Measurements from ENCODE around the gene INO80E. TPM values are rescaled to one million over a fixed set of nuclear protein-coding genes. Genes with fewer than 3 reads are reported as not detected.

The INO80E gene, protein sequence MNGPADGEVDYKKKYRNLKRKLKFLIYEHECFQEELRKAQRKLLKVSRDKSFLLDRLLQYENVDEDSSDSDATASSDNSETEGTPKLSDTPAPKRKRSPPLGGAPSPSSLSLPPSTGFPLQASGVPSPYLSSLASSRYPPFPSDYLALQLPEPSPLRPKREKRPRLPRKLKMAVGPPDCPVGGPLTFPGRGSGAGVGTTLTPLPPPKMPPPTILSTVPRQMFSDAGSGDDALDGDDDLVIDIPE
- total RNA-seq (100 to 1,000 TPM in 2 of 5 experiments, 10 to 100 TPM in 3; 71.7 to 141 (median 95.8) TPM), polyA plus RNA-seq (1 to 10 TPM; 4.3 to 9.3 TPM), total RNA-seq (74.3 reads per million, percentile 79 among the genes with 10 or more reads in this experiment)

DNA sequence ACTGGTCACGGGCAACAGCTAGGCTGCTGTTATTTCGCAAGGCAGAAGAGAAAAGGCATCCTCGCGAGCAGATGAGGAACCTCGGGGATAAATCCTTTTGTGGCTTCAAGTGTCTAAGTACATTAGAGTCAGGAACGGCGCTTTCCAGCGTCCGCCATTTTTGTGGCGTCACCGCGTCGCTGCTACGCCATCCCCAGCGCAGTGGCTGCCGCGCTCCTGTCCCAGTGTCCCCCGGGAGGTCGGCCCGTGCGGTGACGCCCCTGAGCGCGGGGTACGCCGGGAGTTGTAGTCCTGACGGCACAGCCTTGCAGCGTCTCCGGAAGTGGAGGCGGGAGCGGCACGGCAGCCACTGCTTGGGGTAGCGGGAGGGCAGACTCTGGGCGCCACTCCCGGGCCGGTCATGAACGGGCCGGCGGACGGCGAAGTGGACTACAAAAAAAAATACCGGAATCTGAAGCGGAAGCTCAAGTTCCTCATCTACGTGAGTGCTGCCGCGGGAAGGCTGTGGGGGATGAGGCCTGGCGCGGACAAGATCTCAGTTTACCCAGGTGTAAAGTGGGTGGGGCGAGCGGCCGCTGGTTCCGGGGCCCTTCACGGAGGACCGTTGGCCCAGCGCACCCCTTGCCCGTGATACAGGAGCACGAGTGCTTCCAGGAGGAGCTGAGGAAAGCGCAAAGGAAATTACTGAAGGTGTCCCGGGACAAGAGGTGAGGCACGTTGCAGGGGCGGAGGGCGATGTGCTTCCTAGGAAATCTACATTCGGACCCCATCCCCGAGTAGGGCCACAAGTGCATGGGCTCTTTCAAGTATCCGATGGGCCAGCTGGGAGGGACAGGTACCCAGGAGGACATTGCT is at the start of gene INO80E:
Gene INO80E (plus strand): TSS at position 331 of the 855 bp plus-strand sequence. CDS start 70 bp downstream, at position 401.
- H3K27me3 ChIP-seq (ENCODE audit: control insufficient read depth in 2 of 2, insufficient read depth in 2 of 2, low read length in 2 of 2) = no peaks in the 10 kb centered on the region
- no peaks in the 10 kb centered on the region for H3K27me3 Mint-ChIP-seq
- intact Hi-C loops (cut with micrococcal nuclease) = loop anchor here (1.0 to 10.0 kb wide), 17 partner anchors 23 to 1131 kb away; partner anchors contain the start of genes CDIPT (in 2 of the 2), FBXL19 (in 2 of the 2), KCTD13 (in 2 of the 2) and TAOK2 (in 2 of the 2)
- no peaks in the 10 kb centered on the region for H3K9me3 ChIP-seq (ENCODE audit: control insufficient read depth in 2 of 3, low read length in 3 of 3)
- H3K27ac ChIP-seq (ENCODE audit: low read depth, low read length) = peak within 1 kb of the TSS; percentile 99
- H3K4me3 ChIP-seq (ENCODE audit: low read length) = peak within 1 kb of the TSS; percentile 100
- H3K4me1 ChIP-seq (ENCODE audit: control insufficient read depth in 2 of 2, insufficient read depth in 2 of 2, low read length in 2 of 2) = peaks cover 16 to 18% of the 10 kb centered on the region in 2 donors
- DNase-seq (peak; percentile 94 to 99 (median 98)), ATAC-seq (peak; percentile 99)
- peaks cover 0 to 59% (median 0%) of the 10 kb centered on the region in 3 experiments for H3K36me3 ChIP-seq (ENCODE audit: control insufficient read depth in 2 of 3, insufficient read depth in 3 of 3, low read length in 3 of 3)
- H3K4me3 Mint-ChIP-seq = peak within 1 kb of the TSS; percentile 86 to 99 (median 98)
- ChIA-PET CTCF (interaction anchor here (0.7 to 1.2 kb wide), 3 partner anchors 79 to 355 kb away, joined by 3 to 6 read pairs (median 5); partner anchors contain the start of gene CDIPT), POLR2A (interaction anchor here (0.7 to 3.3 kb wide), 14 partner anchors 9 to 614 kb away, joined by 3 to 26 read pairs (median 5); partner anchors contain the start of genes CDIPT, KCTD13, KIF22 and TAOK2)
- peak within 1 kb of the TSS; percentile 93 to 99 (median 97) for H3K27ac Mint-ChIP-seq
- no peaks in the 10 kb centered on the region for H3K9me3 Mint-ChIP-seq
- H3K36me3 Mint-ChIP-seq = peaks cover 0 to 27% (median 3%) of the 10 kb centered on the region in 5 donors
- H3K4me1 Mint-ChIP-seq = peaks cover 24 to 53% (median 38%) of the 10 kb centered on the region in 7 donors

DNA sequence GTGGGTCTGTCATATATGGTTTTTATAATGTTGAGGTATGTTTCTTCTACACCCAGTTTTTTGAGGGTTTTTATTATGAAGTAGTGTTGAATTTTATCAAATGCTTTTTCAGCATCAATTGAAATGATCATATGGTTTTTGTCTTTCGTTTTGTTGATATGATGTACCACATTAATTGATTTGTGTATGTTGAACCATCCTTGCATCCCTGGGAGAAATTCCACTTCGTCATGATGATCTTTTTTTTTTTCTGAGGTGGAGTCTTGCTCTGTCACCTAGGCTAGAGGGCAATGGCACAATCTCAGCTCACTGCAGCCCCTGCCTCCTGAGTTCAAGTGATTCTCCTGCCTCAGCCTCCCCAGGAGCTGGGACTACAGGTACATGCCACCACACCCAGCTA is 48.1 kb upstream of the INO80E start:
- no peak overlapping the region for H3K27ac Mint-ChIP-seq
- DNase-seq (no peak), ATAC-seq (no peak)
- Histone ChIP-seq H3K27me3 (ENCODE audit: control insufficient read depth in 2 of 2, insufficient read depth in 2 of 2, low read length in 2 of 2) (no peaks in the 10 kb centered on the region), H3K9me3 (ENCODE audit: control insufficient read depth in 2 of 3, low read length in 3 of 3) (no peaks in the 10 kb centered on the region), H3K27ac (ENCODE audit: low read depth, low read length) (no peak overlapping the region), H3K36me3 (ENCODE audit: control insufficient read depth in 2 of 3, insufficient read depth in 3 of 3, low read length in 3 of 3) (no peaks in the 10 kb centered on the region), H3K4me3 (ENCODE audit: low read length) (no peak overlapping the region), H3K4me1 (ENCODE audit: control insufficient read depth in 2 of 2, insufficient read depth in 2 of 2, low read length in 2 of 2) (no peaks in the 10 kb centered on the region)
- intact Hi-C loops (cut with micrococcal nuclease) = no loop called here
- H3K27me3 Mint-ChIP-seq = peaks cover 0 to 5% (median 0%) of the 10 kb centered on the region in 5 donors
- peaks cover 3 to 10% (median 4%) of the 10 kb centered on the region in 5 donors for H3K36me3 Mint-ChIP-seq
- H3K4me1 Mint-ChIP-seq = peaks cover 0 to 10% (median 5%) of the 10 kb centered on the region in 7 donors
- H3K9me3 Mint-ChIP-seq = peaks cover 0 to 10% (median 2%) of the 10 kb centered on the region in 11 donors
- H3K4me3 Mint-ChIP-seq = no peak overlapping the region
- ChIA-PET POLR2A (no interaction called here), CTCF (interaction anchor here (0.6 kb wide), 1 partner anchor 16 kb away, joined by 3 read pairs; no protein-coding TSS in a partner anchor)

DNA sequence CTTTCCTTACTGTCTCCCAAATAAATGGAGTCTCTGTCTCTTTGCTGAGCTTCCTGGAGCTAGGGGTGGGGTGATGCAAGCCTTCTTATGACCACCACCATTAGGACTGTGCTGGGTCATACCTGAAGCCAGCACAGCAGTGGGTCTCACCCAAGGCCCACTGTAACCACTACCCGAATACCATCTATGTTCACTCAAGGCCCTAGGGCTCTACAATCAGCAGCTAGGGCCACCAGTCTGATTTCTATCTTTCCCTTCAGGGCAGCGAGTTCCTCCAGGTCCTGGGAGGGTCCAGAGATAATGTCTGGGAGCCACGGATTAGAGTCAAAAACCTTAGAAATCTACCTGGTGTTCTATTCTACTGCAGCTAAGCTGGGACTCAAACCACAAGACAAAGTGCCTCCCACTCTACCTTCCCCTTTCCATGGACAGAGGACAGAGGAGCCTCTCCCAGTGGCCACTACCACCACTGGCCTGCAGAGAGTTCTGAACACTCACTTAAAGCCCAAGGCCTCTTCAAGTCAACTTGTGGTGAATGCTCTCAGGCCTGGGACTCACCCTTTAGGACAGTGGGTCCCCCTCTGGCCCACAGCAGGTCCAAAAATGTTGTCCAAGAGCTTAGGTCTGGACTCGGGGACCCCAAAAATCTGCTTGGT is 45.1 kb upstream of the INO80E start:
- no peak overlapping the region for H3K27ac Mint-ChIP-seq
- peaks cover 3 to 10% (median 4%) of the 10 kb centered on the region in 5 donors for H3K36me3 Mint-ChIP-seq
- peaks cover 0 to 7% (median 0%) of the 10 kb centered on the region in 5 donors for H3K27me3 Mint-ChIP-seq
- POLR2A ChIA-PET = interaction anchor here (0.8 to 1.4 kb wide), 3 partner anchors 11 to 25 kb away, joined by 3 to 4 read pairs (median 4); partner anchors contain the start of genes KCTD13 and TMEM219
- H3K4me3 Mint-ChIP-seq = no peak overlapping the region
- DNase-seq = no peak
- H3K4me1 Mint-ChIP-seq = peaks cover 0 to 2% (median 0%) of the 10 kb centered on the region in 7 donors
- CTCF ChIA-PET = no interaction called here
- intact Hi-C loops (cut with micrococcal nuclease) = no loop called here
- ATAC-seq = no peak
- no peak overlapping the region for H3K4me3 ChIP-seq (ENCODE audit: low read length)
- H3K27me3 ChIP-seq (ENCODE audit: control insufficient read depth in 2 of 2, insufficient read depth in 2 of 2, low read length in 2 of 2) = no peaks in the 10 kb centered on the region
- H3K36me3 ChIP-seq (ENCODE audit: control insufficient read depth in 2 of 3, insufficient read depth in 3 of 3, low read length in 3 of 3) = no peaks in the 10 kb centered on the region
- no peaks in the 10 kb centered on the region for H3K4me1 ChIP-seq (ENCODE audit: control insufficient read depth in 2 of 2, insufficient read depth in 2 of 2, low read length in 2 of 2)
- H3K9me3 ChIP-seq (ENCODE audit: control insufficient read depth in 2 of 3, low read length in 3 of 3) = no peaks in the 10 kb centered on the region
- no peak overlapping the region for H3K27ac ChIP-seq (ENCODE audit: low read depth, low read length)
- H3K9me3 Mint-ChIP-seq = peaks cover 0 to 10% (median 2%) of the 10 kb centered on the region in 11 donors

DNA sequence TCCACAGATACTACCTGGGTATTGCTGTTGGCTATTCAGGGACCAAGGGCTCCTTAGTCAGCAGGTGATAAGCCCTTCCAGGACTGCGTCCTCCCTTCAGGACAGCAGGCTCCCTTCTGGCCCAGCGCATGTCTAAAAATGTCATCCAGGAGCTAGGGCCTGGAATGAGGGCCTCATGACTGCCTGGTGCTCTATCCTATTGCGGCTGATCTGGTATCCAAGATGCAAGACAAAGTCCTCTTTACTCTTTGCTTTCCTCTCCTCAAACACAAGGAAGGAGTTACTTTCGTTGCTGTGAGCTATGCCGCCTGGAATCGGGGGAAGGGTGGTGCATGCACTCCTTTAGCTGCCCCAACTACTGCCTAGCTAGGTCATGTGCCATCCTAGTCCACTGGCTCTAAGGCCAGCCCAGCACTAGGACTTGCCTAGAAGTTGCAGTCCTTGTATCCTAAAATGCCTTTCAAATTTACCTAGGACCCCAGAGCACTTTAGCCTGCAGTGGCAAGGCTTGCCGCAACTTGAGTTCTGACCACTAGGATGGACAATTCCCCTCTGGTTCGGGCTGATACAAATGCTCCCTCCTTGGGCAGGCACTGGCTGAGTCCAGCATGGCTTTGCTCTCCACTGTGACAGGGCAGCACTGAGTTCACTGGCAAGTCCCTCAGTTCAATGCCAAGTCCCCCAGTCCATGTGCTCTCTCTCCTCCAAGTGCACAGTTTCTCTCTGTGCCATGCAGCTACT is 44.2 kb upstream of the INO80E start:
- POLR2A ChIA-PET = interaction anchor here (0.5 to 1.4 kb wide), 2 partner anchors 10 to 103 kb away, joined by 3 to 4 read pairs; partner anchors contain the start of gene TMEM219
- Histone ChIP-seq H3K4me3 (ENCODE audit: low read length) (no peak overlapping the region), H3K9me3 (ENCODE audit: control insufficient read depth in 2 of 3, low read length in 3 of 3) (no peaks in the 10 kb centered on the region), H3K4me1 (ENCODE audit: control insufficient read depth in 2 of 2, insufficient read depth in 2 of 2, low read length in 2 of 2) (no peaks in the 10 kb centered on the region), H3K27me3 (ENCODE audit: control insufficient read depth in 2 of 2, insufficient read depth in 2 of 2, low read length in 2 of 2) (no peaks in the 10 kb centered on the region), H3K27ac (ENCODE audit: low read depth, low read length) (no peak overlapping the region), H3K36me3 (ENCODE audit: control insufficient read depth in 2 of 3, insufficient read depth in 3 of 3, low read length in 3 of 3) (no peaks in the 10 kb centered on the region)
- H3K4me1 Mint-ChIP-seq = peaks cover 0 to 2% (median 0%) of the 10 kb centered on the region in 7 donors
- no peak overlapping the region for H3K4me3 Mint-ChIP-seq
- H3K27me3 Mint-ChIP-seq = peaks cover 0 to 10% (median 0%) of the 10 kb centered on the region in 5 donors
- CTCF ChIA-PET = no interaction called here
- no peak for ATAC-seq
- intact Hi-C loops (cut with micrococcal nuclease) = no loop called here
- peaks cover 0 to 10% (median 2%) of the 10 kb centered on the region in 11 donors for H3K9me3 Mint-ChIP-seq
- peaks cover 3 to 10% (median 4%) of the 10 kb centered on the region in 5 donors for H3K36me3 Mint-ChIP-seq
- H3K27ac Mint-ChIP-seq = no peak overlapping the region
- no peak for DNase-seq

DNA sequence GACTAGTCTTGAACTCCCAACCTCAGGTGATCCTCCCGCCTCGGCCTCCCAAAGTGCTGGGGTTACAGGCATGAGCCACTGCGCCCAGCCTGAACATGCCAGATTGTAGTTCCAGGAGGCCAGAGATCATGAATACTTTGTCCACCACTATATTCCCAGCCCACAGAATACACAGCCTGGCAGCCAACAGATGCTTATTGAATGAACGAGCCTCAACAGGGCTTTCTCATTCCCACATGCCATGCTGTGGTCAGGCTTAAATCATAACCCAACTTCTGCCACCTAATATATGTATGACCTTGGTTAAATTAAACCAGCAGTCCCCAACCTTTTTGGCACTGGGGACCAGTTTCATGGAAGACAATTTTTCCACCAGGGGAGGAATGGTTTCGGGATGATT is 37.3 kb upstream of the INO80E start:
- no peak overlapping the region for H3K27ac ChIP-seq (ENCODE audit: low read depth, low read length)
- H3K27me3 ChIP-seq (ENCODE audit: control insufficient read depth in 2 of 2, insufficient read depth in 2 of 2, low read length in 2 of 2) = no peaks in the 10 kb centered on the region
- CTCF ChIA-PET = interaction anchor here (0.6 to 1.7 kb wide), 2 partner anchors 22 to 33 kb away, joined by 4 to 5 read pairs; partner anchors contain the start of gene KCTD13
- Mint-ChIP-seq H3K27ac (peak overlapping the region in 2 of 9 donors; percentile 32 to 59), H3K4me1 (peaks cover 8 to 25% (median 20%) of the 10 kb centered on the region in 7 donors), H3K27me3 (peaks cover 0 to 10% (median 0%) of the 10 kb centered on the region in 5 donors), H3K36me3 (no peaks in the 10 kb centered on the region), H3K9me3 (peaks cover 0 to 2% (median 0%) of the 10 kb centered on the region in 11 donors), H3K4me3 (no peak overlapping the region)
- no peaks in the 10 kb centered on the region for H3K9me3 ChIP-seq (ENCODE audit: control insufficient read depth in 2 of 3, low read length in 3 of 3)
- ATAC-seq = no peak
- H3K4me1 ChIP-seq (ENCODE audit: control insufficient read depth in 2 of 2, insufficient read depth in 2 of 2, low read length in 2 of 2) = peaks cover 10 to 17% of the 10 kb centered on the region in 2 donors
- H3K4me3 ChIP-seq (ENCODE audit: low read length) = no peak overlapping the region
- POLR2A ChIA-PET = interaction anchor here (6.6 kb wide), 1 partner anchor 15 kb away, joined by 79 read pairs; the partner anchor contains the start of gene TAOK2
- intact Hi-C loops (cut with micrococcal nuclease) = no loop called here
- no peak for DNase-seq
- H3K36me3 ChIP-seq (ENCODE audit: control insufficient read depth in 2 of 3, insufficient read depth in 3 of 3, low read length in 3 of 3) = no peaks in the 10 kb centered on the region

Measured in naive thymus-derived CD4-positive, alpha-beta T cell (primary cell).